ENCODE data around the gene C1orf141. TPM values are rescaled to one million over a fixed set of nuclear protein-coding genes. Genes with fewer than 3 reads are reported as not detected.

Gene C1orf141
- total and polyA plus RNA-seq, 9 of the 15 experiments (the other 6 are each of a cell fraction or from before 2014, with no cell fraction given): not detected

- TF ChIP-seq, protein P1, sequence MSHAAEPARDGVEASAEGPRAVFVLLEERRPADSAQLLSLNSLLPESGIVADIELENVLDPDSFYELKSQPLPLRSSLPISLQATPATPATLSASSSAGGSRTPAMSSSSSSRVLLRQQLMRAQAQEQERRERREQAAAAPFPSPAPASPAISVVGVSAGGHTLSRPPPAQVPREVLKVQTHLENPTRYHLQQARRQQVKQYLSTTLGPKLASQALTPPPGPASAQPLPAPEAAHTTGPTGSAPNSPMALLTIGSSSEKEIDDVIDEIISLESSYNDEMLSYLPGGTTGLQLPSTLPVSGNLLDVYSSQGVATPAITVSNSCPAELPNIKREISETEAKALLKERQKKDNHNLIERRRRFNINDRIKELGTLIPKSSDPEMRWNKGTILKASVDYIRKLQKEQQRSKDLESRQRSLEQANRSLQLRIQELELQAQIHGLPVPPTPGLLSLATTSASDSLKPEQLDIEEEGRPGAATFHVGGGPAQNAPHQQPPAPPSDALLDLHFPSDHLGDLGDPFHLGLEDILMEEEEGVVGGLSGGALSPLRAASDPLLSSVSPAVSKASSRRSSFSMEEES (CRISPR knock-in tag; IDR thresholded peaks at IDR 0.05): peak; percentile 93
- TF ChIP-seq RBFOX2 (IDR thresholded peaks at IDR 0.05; ENCODE audit: low read depth, low read length): no peak
- TF ChIP-seq CHD7 (IDR thresholded peaks at IDR 0.05; ENCODE audit: low read depth, low read length): no peak
- TF ChIP-seq POLR2H (tag; IDR thresholded peaks at IDR 0.05; ENCODE audit: low read depth): no peak
- TF ChIP-seq HIVEP1 (CRISPR knock-in tag; IDR thresholded peaks at IDR 0.05): no peak
- TF ChIP-seq RFX7 (CRISPR knock-in tag; IDR thresholded peaks at IDR 0.05): no peak
- no peak for TF ChIP-seq ZNF253 (CRISPR knock-in tag; conservative IDR thresholded peaks at IDR 0.05)
- TF ChIP-seq ZNF76 (CRISPR knock-in tag; IDR thresholded peaks at IDR 0.05; ENCODE audit: borderline replicate concordance): no peak
- no peak for TF ChIP-seq JUNB (CRISPR knock-in tag; conservative IDR thresholded peaks at IDR 0.05)
- no peak for TF ChIP-seq HCFC1 (IDR thresholded peaks at IDR 0.05; ENCODE audit: low read depth, low read length)
- no peak for TF ChIP-seq ZC3H4 (CRISPR knock-in tag; IDR thresholded peaks at IDR 0.05; ENCODE audit: borderline replicate concordance)
- TF ChIP-seq TGIF2 (CRISPR knock-in tag; IDR thresholded peaks at IDR 0.05): no peak
- no peak for TF ChIP-seq HMG20A (CRISPR knock-in tag; conservative IDR thresholded peaks at IDR 0.05)
- no peak for TF ChIP-seq MTA2 (IDR thresholded peaks at IDR 0.05; ENCODE audit: low read depth)
- TF ChIP-seq USF2 (CRISPR knock-in tag; IDR thresholded peaks at IDR 0.05): peak; percentile 71
- TF ChIP-seq IRF2 (CRISPR knock-in tag; IDR thresholded peaks at IDR 0.05): no peak
- TF ChIP-seq L3MBTL2 (IDR thresholded peaks at IDR 0.05): peak; percentile 44; the same call in 1 of the 2 replicates
These were observed 2.6 kb upstream of the C1orf141 start (continued) for GRCh38 chr1:67137307-67137753.
